Measurements from ENCODE around the gene ATXN7L1.

Gene ATXN7L1

GRCh38 chr7:105577251-105577650 is 299.1 kb downstream of the ATXN7L1 start:
- POLR2A ChIA-PET, result interaction anchor here (1.3 kb wide), 1 partner anchor 45 kb away, joined by 3 read pairs; the partner anchor contains the start of gene RINT1
- CTCF ChIA-PET, result no interaction called here
- TF ChIP-seq L3MBTL2 (conservative IDR thresholded peaks at IDR 0.05) (no peak), SP1 (IDR thresholded peaks at IDR 0.05) (no peak), CTBP1 (IDR thresholded peaks at IDR 0.05; ENCODE audit: borderline replicate concordance) (no peak), ZNF384 (IDR thresholded peaks at IDR 0.05) (no peak), TARDBP (IDR thresholded peaks at IDR 0.05) (no peak), BHLHE40 (IDR thresholded peaks at IDR 0.05; ENCODE audit: borderline replicate concordance) (no peak), HDGF (IDR thresholded peaks at IDR 0.05; ENCODE audit: borderline replicate concordance) (no peak), ARNT (IDR thresholded peaks at IDR 0.05) (no peak), FOXM1 (IDR thresholded peaks at IDR 0.05; ENCODE audit: borderline replicate concordance) (no peak), LEF1 (IDR thresholded peaks at IDR 0.05; ENCODE audit: borderline replicate concordance) (no peak), NFRKB (IDR thresholded peaks at IDR 0.05) (no peak)
- DNase-seq (ENCODE audit: extremely low spot score), result no peak

- CTCF ChIA-PET, result no interaction called here
Observed at GRCh38 chr7:105571891-105572290, 304.5 kb downstream of the ATXN7L1 start.

GRCh38 chr7:105567821-105568220 is 308.6 kb downstream of the ATXN7L1 start:
- DNase-seq (ENCODE audit: extremely low spot score), result no peak
- CTCF ChIA-PET, result no interaction called here
- TF ChIP-seq ZNF384 (IDR thresholded peaks at IDR 0.05) (no peak), FOXA1 (IDR thresholded peaks at IDR 0.05) (no peak)
- POLR2A ChIA-PET, result no interaction called here

More at GRCh38 chr7:105571891-105572290, 304.5 kb downstream of the ATXN7L1 start:
- POLR2A ChIA-PET, result interaction anchor here (0.8 kb wide), 1 partner anchor 67 kb away, joined by 3 read pairs; no protein-coding TSS in a partner anchor
- no peak for DNase-seq (ENCODE audit: extremely low spot score)
- TF ChIP-seq LEF1 (IDR thresholded peaks at IDR 0.05; ENCODE audit: borderline replicate concordance), result no peak
- TF ChIP-seq TARDBP (IDR thresholded peaks at IDR 0.05), result no peak
- no peak for TF ChIP-seq SUZ12 (IDR thresholded peaks at IDR 0.05)
- no peak for TF ChIP-seq HDGF (IDR thresholded peaks at IDR 0.05; ENCODE audit: borderline replicate concordance)
- no peak for TF ChIP-seq ELF4 (IDR thresholded peaks at IDR 0.05)
- TF ChIP-seq FOXM1 (IDR thresholded peaks at IDR 0.05; ENCODE audit: borderline replicate concordance), result no peak
- TF ChIP-seq L3MBTL2 (conservative IDR thresholded peaks at IDR 0.05), result no peak
- no peak for TF ChIP-seq FOXA1 (IDR thresholded peaks at IDR 0.05)
- no peak for TF ChIP-seq CTBP1 (IDR thresholded peaks at IDR 0.05; ENCODE audit: borderline replicate concordance)
- TF ChIP-seq SP1 (IDR thresholded peaks at IDR 0.05), result no peak
- TF ChIP-seq FOXK2 (IDR thresholded peaks at IDR 0.05), result no peak
- no peak for TF ChIP-seq PKNOX1 (IDR thresholded peaks at IDR 0.05)
- TF ChIP-seq ARNT (IDR thresholded peaks at IDR 0.05), result no peak
- no peak for TF ChIP-seq BHLHE40 (IDR thresholded peaks at IDR 0.05; ENCODE audit: borderline replicate concordance)
- TF ChIP-seq ZNF384 (IDR thresholded peaks at IDR 0.05), result no peak
- no peak for TF ChIP-seq NFRKB (IDR thresholded peaks at IDR 0.05)

GRCh38 chr7:105567024-105567423 is 309.4 kb downstream of the ATXN7L1 start:
- CTCF ChIA-PET, result no interaction called here
- POLR2A ChIA-PET, result no interaction called here

GRCh38 chr7:105565190-105565589 is 311.2 kb downstream of the ATXN7L1 start:
- ChIA-PET POLR2A (no interaction called here), CTCF (no interaction called here)
- no peak for DNase-seq (ENCODE audit: extremely low spot score)
- TF ChIP-seq LEF1 (IDR thresholded peaks at IDR 0.05; ENCODE audit: borderline replicate concordance), result no peak
- TF ChIP-seq FOXK2 (IDR thresholded peaks at IDR 0.05), result no peak
- no peak for TF ChIP-seq ZNF384 (IDR thresholded peaks at IDR 0.05)
- no peak for TF ChIP-seq SP1 (IDR thresholded peaks at IDR 0.05)
- no peak for TF ChIP-seq FOXA1 (IDR thresholded peaks at IDR 0.05)
- no peak for TF ChIP-seq HDGF (IDR thresholded peaks at IDR 0.05; ENCODE audit: borderline replicate concordance)
- no peak for TF ChIP-seq NFRKB (IDR thresholded peaks at IDR 0.05)
- TF ChIP-seq L3MBTL2 (conservative IDR thresholded peaks at IDR 0.05), result no peak
- TF ChIP-seq CTBP1 (IDR thresholded peaks at IDR 0.05; ENCODE audit: borderline replicate concordance), result no peak
- TF ChIP-seq BHLHE40 (IDR thresholded peaks at IDR 0.05; ENCODE audit: borderline replicate concordance), result no peak
- TF ChIP-seq ELF4 (IDR thresholded peaks at IDR 0.05), result no peak
- no peak for TF ChIP-seq ARNT (IDR thresholded peaks at IDR 0.05)
- no peak for TF ChIP-seq FOXM1 (IDR thresholded peaks at IDR 0.05; ENCODE audit: borderline replicate concordance)

More at GRCh38 chr7:105567024-105567423, 309.4 kb downstream of the ATXN7L1 start:
- DNase-seq (ENCODE audit: extremely low spot score), result no peak
- TF ChIP-seq LEF1 (IDR thresholded peaks at IDR 0.05; ENCODE audit: borderline replicate concordance) (no peak), SUZ12 (IDR thresholded peaks at IDR 0.05) (no peak), TARDBP (IDR thresholded peaks at IDR 0.05) (no peak), BHLHE40 (IDR thresholded peaks at IDR 0.05; ENCODE audit: borderline replicate concordance) (no peak)

GRCh38 chr7:105559926-105560325 is 316.5 kb downstream of the ATXN7L1 start:
- no peak for DNase-seq (ENCODE audit: extremely low spot score)
- no peak for TF ChIP-seq BHLHE40 (IDR thresholded peaks at IDR 0.05; ENCODE audit: borderline replicate concordance)
- TF ChIP-seq ARNT (IDR thresholded peaks at IDR 0.05), result no peak
- no peak for TF ChIP-seq ZNF384 (IDR thresholded peaks at IDR 0.05)
- TF ChIP-seq TARDBP (IDR thresholded peaks at IDR 0.05), result no peak
- no peak for TF ChIP-seq FOXK2 (IDR thresholded peaks at IDR 0.05)
- TF ChIP-seq SUZ12 (IDR thresholded peaks at IDR 0.05), result no peak
- TF ChIP-seq FOXM1 (IDR thresholded peaks at IDR 0.05; ENCODE audit: borderline replicate concordance), result no peak
- TF ChIP-seq CTBP1 (IDR thresholded peaks at IDR 0.05; ENCODE audit: borderline replicate concordance), result no peak
- TF ChIP-seq HDGF (IDR thresholded peaks at IDR 0.05; ENCODE audit: borderline replicate concordance), result no peak
- no peak for TF ChIP-seq FOXA1 (IDR thresholded peaks at IDR 0.05)
- TF ChIP-seq NFRKB (IDR thresholded peaks at IDR 0.05), result no peak
- no peak for TF ChIP-seq LEF1 (IDR thresholded peaks at IDR 0.05; ENCODE audit: borderline replicate concordance)
- no peak for TF ChIP-seq L3MBTL2 (conservative IDR thresholded peaks at IDR 0.05)
- TF ChIP-seq SP1 (IDR thresholded peaks at IDR 0.05), result no peak
- no peak for TF ChIP-seq ELF4 (IDR thresholded peaks at IDR 0.05)
- no peak for TF ChIP-seq PKNOX1 (IDR thresholded peaks at IDR 0.05)
- ChIA-PET CTCF (no interaction called here), POLR2A (no interaction called here)

Measured in HEK293T (cell line).